GM18520 (cell line): ENCODE measurements around the gene APBA2.

Experiments used
- ATAC-seq: cut with Tn5 transposase; IDR thresholded peaks from one replicate; pipeline ENCODE4 v1.9.1; 2021; ENCODE audit not compliant: unreplicated experiment

APBA2 gene

DNA sequence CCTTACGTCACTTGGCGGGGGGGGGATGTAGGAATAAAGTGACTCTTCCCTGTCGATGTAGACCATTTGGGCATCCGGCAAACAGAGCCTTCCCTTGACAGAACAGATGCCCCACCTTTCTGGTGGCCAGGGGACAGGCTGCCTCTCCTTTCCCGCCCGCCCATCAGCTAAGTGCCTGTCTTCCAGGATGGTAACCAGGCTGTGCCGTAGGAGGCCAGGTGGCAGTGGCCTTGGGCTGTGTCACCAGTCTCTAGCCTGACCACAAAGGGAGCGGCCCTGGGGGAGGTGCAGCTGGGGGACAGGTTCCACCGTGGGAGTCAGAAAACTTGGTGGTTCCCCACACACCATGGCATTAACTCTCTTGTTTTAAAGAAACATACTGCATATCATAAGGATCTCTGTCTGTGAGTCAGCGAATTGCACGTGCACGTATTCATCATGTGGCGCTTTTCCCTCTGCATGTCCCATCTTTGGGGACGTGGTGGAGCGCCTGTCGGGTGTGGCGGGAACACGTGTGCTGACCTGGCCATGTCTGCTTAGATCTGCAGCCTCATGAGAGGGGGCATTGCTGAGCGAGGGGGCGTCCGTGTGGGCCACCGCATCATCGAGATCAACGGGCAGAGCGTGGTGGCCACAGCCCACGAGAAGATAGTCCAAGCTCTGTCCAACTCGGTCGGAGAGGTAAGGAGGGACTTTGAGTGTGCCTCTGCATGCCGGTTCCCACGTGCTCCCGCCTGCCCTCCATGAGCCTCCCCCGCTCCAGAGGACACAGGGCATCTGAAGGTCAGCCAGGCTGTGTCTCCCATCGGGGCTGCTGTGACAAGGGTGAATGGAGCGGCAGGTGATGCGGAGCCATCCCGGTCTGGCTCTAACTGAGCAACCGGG, 227.8 kb downstream of the APBA2 start:
- ATAC-seq, result no peak

DNA sequence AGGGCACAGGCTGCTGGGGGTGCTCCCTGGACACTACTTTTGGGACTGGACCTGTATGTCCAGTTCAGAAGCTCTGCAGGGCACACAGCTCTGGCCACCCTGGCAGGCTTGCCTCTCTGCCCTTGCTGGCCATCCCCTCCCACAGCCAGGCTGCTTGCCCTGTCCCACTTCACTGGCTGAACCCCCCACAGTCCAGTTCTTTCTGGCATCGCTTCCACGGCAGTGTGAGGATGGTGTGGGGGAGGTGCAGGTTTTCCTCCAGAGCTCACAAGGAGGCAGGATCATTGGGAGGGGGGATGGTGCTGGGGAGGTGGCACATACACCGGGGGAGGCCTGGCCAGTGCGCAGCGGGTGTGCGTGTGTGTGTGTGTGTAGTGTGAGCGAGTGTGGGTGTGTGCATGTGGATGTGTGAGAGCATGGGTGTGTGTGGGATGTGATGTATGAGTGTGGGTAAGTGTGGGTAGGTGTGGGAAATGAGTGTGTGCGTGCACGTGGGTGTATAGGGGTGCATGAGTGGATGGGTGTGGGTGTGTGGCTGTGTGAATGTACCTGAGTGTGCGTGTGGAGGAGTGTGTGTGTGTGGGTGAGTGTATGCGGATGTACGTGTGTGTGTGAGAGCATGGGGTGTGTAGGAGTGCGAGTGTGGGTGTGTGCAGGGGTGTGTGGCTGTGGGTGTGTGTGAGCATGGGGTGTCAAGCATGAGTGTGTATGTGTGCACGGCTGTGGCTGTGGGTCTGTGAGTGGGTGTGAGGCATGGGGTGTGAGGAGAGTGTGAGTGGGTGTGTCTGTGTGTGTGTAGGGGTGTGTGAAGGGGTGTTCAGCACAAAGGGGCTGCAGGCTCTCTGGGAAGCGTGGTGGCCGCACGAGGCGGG, 228.7 kb downstream of the APBA2 start:
- no peak for ATAC-seq

DNA sequence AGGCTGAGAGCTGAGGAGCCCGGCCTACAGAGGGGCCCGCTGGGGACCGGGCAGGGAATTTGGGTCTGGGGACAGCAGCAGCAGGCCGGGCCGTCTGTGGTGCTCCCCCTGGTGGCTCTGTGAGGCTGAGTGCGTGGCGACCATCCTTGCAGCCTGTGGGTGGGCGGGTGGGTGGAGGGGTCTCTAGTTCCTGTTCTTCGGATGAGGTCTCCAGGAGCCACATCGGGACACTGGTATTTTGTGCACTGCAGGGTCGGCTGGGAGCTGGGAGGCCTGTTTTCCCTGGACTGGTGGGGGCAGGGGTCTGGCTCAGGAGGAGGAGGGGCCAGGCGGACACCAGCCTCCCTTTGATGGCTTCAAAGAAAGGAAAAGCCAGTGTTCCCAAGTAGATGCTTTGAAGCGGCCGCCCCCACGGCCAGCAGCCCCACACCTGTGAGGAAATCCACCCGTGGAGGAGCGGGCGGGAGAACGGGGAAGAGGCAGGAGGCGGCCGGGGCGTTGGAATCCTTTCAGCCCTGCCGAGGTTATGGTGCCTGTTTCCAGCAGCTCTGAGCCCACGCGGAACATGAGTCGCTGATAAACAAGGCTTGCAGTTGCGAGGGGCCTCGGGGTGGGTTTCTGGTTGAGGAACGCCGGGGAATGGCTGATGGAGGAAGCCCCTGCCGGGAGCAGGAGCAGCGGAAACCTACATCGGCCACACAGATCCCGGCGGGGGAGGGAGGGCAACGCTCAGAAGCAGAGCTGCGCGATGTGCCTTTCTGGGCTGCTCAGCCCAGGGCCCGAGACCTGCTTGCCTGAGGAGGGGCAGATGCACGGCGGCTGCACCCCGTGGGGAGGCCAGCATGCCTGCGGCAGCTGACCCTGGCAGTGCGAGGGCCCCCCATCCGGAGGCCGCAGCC, 229.6 kb downstream of the APBA2 start:
- ATAC-seq, result no peak

DNA sequence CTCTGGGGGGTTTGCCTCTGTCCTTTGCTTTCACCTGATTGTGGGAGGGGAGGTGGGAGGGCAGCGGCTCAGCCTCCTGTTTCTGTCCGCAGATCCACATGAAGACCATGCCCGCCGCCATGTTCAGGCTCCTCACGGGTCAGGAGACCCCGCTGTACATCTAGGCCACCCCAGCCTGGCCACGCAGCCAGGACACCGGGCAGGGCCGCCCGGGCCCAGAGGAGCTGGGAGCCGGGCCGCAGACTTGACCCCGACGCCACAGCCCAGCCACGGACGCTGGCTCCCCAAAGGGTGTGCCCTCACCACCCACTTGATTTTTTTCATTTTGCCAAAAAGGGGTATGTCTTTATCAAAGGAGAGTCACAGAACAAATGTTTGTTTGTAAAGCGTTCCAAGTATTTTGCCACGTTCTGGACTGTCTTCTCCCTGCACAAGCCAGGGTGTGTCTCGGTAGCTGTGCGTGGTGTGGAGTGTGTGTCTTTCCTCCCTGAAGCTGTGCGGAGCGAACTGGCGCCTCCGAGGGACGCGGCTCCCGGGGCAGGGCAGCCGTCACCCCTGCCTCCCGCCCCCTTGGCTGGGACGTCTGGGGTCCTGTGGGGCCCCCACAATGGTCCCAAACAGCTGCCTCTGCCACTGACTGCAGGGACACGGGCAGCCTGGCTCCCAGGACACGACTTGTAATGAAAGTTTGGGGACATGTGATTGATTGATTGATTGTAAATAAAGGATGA, 231.4 kb downstream of the APBA2 start:
- no peak for ATAC-seq

DNA sequence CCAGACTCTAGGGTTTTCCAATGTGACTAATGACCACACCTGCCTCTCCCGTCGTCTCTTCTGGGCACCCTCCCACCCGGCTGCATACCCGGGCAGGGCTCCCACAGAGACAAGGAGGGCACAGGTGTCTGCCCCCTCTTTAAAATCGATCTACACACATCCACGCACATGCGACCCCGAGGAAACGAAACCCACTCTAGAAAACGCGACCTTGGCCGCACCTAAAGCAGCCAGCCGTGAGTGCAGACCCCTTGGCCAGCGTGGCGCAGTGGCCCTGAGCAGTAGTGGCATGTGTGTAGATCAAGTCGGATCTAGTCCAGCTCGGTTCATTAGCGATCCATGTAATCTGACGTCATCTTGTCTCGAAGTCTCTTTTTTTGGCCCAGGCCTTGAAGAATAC, 232.0 kb downstream of the APBA2 start:
- no peak for ATAC-seq

DNA sequence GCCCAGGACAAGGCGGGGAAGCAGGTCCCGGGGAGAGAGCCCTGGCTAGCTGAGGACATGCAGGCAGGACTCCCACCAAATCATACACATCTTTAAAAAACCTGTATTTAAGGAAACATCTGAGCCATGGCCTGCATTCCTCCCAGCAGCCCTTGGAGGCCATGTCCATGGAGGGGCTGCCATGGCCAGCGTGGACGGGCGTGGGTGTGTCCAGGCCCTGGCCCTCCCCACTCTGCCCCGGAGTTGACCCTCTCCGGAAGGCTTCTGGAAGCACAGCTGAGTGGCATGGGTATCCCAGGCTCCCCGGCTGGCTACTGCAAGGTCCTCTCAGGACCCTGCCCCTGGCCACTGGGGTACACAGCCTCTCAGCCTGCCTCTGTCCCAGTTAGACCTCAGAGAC, 234.1 kb downstream of the APBA2 start:
- ATAC-seq, result no peak

DNA sequence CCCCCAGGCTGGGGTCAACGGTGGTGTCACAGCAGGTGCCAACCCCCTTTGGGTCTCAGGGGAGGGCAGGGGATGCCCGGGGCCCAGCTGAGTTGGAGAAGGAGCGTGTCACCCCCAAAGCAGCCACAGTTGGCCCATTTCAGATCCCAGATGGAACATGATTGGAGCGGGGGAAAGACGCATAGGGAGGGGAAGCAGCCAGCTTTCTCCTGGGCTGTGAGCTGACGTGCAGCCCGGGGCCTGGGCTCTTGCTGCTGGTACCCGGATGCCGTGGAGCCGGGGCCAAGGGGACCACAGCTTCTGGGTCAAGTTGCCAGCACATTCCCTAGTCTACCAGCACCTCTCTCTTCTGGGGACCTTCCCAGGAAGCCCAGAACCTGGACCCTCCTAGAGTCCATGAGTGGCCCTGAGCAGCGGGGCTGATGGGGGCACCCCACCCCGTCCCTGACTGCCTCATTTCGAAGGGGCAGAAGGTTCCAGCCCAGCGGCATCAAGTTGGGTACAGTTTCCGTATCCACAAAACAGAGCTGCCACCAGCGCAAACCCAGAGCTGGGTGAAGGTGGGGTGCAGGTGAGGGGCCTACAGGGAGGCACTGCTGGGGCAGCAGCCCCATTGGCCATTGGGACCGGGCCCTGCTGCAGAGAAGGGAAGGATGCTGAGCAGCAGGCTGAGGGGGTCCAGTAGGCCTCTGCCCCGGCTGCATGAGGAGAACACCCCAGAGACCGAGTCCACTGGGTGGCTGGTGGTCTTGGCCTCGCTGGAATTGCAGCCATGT, 235.0 kb downstream of the APBA2 start:
- no peak for ATAC-seq

DNA sequence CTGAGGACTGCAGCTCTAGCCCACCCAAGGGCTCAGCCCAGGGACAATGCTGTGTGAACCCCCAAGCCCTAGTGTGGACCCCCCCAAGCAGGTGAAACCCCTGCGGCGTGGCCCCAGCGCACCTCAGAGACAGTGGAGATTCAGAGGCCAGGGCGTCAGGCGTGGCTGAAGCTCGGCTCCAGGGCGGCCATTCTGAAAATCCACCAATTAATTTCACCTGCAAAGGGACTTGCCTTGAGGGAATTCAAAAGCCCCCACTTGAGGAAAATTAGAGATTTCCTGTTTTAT, 235.5 kb downstream of the APBA2 start:
- no peak for ATAC-seq

DNA sequence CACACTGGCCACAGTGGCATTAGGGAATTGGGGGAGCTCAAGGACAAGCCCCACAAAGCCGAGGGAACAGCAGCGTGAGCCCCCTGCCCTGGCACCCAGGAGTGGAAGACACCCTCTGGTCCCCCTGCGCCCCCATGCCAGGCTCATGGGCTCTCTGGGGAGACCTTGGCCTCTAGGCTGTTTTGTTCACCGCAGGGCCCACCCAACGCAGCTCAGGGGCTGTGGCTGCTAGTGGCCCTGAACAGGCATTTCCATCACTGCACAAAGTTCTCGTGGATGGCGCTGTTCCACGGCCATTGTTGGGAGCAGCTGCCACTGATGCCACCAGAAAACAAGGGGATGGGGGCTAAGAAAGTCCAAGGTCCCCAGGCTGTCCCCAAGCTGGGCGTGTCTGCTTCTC, 236.1 kb downstream of the APBA2 start:
- ATAC-seq, result no peak

DNA sequence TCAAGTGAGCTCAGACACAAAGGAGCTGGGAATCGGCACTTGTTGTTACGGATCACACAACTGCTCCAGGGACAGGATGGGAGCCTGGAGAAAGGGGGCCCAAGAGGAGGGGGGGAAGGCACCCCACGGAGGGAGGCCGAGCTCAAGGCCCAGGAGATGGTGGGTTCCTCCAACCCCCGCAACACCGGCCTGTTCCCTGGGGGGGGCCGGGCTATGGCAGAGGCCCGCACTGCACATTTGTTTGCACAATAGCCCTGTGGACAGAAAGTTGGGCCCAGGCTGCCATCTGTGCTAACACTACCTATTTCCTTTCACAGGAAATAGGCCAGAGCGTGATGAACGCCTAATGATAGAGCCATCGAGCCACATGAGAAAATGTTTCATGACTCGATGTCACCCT, 236.7 kb downstream of the APBA2 start:
- no peak for ATAC-seq

DNA sequence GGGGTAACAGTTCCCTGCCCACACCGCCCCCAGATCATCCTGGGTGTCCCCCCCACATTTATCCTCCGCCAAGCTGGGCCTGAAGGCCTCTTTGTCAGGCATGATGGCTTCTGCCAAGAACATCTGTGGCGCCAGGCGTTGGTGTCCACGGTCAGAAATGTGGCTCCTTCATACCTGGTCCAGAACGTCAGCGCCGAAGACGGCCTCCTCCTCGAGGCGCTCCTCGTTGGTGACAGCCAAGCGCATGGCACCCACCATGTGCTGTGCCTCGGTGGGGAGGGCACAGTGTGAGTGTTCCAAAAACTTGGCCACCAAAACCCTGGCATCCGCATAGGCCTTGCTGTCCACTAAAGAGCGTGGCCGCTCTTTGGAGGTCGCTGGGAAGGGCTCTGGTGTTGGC, 237.4 kb downstream of the APBA2 start:
- no peak for ATAC-seq

DNA sequence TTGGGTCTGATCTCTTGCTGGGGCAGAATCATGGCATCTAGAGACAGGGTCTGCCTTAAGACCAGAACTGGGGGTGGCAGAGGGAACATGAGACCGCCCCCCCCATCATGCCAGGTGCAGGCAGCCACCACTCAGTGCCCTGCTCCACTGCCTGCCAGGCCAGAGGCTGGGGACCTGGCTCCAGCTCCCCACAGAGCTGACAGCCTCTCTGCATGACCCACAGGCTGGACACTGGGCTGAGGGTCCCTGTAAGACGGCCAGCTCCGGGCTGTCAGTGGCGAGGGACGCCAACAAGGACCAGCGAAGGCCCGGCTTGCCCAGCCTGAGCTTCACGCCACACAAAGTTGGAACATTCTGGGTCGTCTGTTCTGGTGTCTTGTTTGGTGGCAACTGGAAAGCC, 238.2 kb downstream of the APBA2 start:
- no peak for ATAC-seq

DNA sequence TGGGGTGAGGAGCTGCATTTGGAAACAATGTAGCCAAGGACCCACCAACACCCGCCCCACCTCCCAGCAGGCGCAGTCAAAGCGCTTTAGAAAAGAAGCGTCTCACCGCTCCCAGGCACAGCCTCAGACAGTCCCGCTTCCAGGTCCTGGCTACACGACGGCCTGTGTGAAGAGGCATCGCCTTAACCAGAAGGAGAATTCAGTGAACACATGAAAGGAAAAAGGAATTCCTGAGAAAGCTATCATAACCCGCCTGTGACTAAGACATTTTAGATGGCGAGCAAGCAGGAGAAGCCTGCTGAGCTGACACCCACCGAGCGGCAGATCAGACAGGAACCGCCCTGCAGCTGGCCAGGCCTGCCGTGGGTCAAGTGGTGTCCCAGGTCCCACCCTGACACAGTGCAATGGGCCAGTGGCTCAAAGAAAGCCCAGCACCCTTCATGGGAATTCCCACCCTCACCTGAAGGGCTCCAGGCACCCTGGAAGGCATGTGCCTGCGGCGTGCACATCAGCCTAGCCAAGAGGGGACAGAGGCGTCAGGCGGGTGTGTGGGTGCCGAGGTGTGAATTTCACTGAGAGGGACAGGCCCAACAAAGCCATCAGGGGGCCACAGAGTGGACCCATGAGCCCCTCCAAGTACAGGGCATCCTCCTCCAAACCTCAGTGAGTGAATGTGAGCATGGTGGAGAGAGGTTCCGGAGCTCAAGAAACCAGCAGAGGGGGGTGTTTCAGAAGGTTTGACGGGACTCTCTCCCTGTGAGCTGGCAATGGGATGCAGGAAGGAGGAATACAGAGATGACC, 239.0 kb downstream of the APBA2 start:
- no peak for ATAC-seq

DNA sequence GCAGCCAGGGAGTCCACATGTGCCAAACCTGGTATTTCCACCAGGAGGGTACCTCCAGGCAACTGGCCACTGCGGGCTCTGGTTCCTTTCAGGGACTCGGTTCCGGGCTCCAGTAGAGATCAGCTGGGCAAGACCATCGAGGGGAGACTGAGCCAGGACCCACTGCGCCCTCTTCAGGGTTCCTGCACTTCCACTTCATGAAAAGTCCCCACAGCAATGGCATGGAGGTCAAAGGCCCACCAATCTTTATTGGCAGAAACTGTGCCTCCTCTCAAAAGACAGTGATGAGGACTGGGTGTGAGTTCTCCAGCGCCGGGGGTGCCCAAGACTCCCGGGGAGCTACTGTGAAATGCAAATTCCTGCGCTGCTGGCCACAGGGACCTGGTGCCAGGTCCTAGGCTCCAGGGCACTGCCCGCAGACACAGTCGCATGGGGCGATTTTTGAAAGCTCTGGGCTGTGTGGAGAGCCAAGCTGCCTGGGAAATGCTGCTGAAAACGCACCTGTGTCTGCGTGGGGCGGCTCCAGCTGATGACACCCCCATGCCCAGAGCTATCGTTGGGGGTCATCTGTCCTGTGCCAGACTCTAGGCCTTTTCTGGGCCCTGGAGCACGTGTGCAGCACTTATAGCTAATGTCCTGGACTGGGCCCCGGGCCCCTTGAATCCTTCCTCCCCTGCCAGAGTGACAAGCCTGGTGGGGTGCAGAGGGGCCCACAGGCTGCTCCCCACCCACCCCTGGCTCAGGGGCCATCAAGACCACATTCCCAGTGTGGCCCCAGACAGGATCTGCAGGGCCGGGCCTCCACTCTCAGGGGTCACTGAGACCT, 239.8 kb downstream of the APBA2 start:
- no peak for ATAC-seq

DNA sequence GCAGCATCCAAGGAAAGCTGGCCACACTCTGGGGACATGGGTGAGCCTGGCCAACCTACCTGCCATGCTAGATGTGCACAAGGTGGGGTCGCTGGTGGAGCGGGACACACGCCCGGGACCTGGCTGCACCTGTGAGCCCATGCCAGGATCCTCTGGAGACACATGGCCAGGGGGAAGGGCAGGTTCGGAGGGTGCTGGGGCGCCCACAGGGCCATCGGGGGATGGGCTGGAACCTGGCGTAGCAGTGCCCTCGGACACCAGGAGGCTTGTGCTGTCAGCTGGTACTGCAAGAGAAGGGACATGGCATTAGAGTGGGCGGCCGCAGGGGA, 240.4 kb downstream of the APBA2 start:
- ATAC-seq, result no peak

DNA sequence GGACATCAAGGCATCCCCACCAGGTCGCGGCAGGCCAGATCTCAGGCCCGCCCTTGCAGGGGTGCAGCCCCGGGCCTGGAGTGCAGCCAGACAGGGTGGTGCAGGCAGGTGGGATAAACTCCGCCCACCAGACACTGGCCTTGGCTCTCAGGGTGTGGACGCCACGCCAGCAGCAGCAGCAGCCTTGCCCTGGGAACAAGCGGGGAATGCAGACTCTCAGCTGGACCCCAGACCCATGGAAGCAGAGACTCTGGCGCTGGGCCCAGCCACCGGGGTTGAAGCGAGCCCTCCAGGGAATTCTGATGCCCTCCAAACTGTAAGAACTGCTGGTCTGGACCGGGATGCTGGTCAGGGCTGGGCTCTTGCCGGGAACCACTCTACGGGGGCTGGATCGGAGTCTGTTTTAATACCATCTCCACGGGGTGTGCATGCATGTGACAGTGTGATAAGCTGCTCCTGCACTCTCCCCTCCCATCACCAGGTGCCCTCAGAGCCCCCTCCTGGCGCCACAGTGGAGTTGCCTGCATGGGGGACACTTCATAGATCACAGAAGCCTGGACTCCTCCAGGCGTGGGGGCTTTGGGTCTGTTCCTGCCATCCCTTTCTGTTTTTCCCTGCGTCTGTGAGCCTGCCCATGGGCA, 241.2 kb downstream of the APBA2 start:
- ATAC-seq, result no peak

DNA sequence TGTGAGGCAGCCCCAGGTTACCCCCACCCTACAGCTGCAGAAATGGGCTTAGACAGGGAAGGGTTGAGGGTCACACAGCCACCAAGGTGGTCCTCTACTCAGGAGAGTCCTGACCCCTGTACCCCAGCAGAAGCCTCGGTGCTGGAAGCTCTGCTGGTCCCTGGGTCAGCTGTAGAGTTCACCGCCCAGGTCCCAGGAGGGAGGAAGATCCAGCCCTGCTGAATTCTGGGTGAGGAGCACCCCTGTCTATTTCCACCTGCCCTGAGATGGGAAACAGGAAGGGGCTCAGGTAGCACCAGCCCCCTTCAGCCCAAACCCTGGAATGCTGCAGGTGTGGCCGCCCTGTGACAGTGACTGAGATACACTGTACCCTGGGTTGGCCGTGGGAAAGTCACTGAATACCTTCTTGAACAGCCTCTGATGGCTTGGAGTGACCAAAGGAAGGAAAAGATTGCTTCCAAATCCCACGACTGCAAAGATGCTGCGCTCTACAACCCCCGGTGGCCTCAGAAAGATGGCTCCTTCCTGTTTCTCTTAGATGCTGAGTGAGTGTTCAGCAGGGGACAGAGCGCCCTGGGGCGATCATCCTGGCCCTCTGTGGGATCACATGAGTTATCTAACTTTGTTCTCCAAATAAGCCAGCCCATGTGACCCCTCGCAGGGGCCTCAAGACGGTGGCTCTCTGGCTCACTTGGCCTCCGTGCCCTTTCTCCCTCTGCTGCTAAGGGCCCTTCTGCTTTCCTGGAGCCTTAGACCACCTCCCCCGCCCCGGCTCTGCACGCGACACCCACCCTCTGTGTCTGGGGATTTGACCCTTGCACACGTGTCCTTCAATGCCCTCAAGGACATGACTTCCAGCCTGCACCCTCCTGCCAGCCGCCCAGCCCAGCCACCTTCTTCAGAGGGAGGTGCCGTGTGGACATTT, 242.0 kb downstream of the APBA2 start:
- ATAC-seq, result no peak
